CD14-positive monocyte (primary cell): ENCODE results near the gene TMUB2. TPM values are rescaled to one million over a fixed set of nuclear protein-coding genes. Genes with fewer than 3 reads are reported as not detected.

Experiments used
- DNase-seq, 3 donors: peaks; one replicate each; pipeline ENCODE4 v3.0.0-alpha.2; 2011 to 2022
- H2AFZ ChIP-seq: 2 replicates; pipeline ENCODE4 v1.6.0; 2012; ENCODE audit warnings: mild to moderate bottlenecking, low read depth, low read length, inconsistent platforms; ENCODE audit not compliant: insufficient read depth, poor library complexity, severe bottlenecking
- H3K27ac ChIP-seq, 2 donors: 1 replicate in 1 of 2; 2 replicates in 1 of 2; pipeline ENCODE4 v1.5.1; 2012 to 2013; ENCODE audit warnings: low read length in 2 of 2, control low read depth in 1 of 2, inconsistent platforms in 1 of 2, low read depth in 1 of 2, mild to moderate bottlenecking in 1 of 2
- H3K27me3 ChIP-seq, 2 donors: one replicate each; pipeline versions ENCODE4 v1.6.0 to v1.6.1; 2011 to 2013; ENCODE audit warnings: low read length in 2 of 2; ENCODE audit not compliant: control insufficient read depth in 2 of 2, insufficient read depth in 2 of 2
- H3K36me3 ChIP-seq, 2 donors: replicated peaks in 1 of 2; 1 replicate in 1 of 2; 2 replicates in 1 of 2; pipeline versions ENCODE4 v1.5.1 to v1.6.1; 2012 to 2013; ENCODE audit warnings: low read length in 2 of 2, control low read depth in 1 of 2, inconsistent platforms in 1 of 2, mild to moderate bottlenecking in 1 of 2; ENCODE audit not compliant: insufficient read depth in 2 of 2, control insufficient read depth in 1 of 2
- H3K4me1 ChIP-seq, 2 donors: 1 replicate in 1 of 2; 2 replicates in 1 of 2; pipeline versions ENCODE4 v1.5.1 to v1.6.1; 2012 to 2013; ENCODE audit warnings: low read length in 2 of 2, control low read depth in 1 of 2, inconsistent platforms in 1 of 2, mild to moderate bottlenecking in 1 of 2, moderate library complexity in 1 of 2; ENCODE audit not compliant: insufficient read depth in 2 of 2, control insufficient read depth in 1 of 2
- H3K4me2 ChIP-seq: replicated peaks from 2 replicates; pipeline ENCODE3; 2012; ENCODE audit warnings: low read length, moderate library complexity, mild to moderate bottlenecking; ENCODE audit not compliant: poor library complexity, severe bottlenecking; ENCODE audit errors: extremely low read depth
- H3K4me3 ChIP-seq, 3 experiments: fragments of 200-600 bp in 1 of 3; sonication (generic) in 1 of 3; replicated peaks in 1 of 3; 1 replicate in 2 of 3; 2 replicates in 1 of 3; pipeline ENCODE4 v1.5.1; 2011 to 2013; ENCODE audit warnings: low read length in 3 of 3, mild to moderate bottlenecking in 3 of 3, control low read depth in 2 of 3, low read depth in 2 of 3, inconsistent platforms in 1 of 3, moderate library complexity in 1 of 3
- H3K79me2 ChIP-seq: 2 replicates; pipeline ENCODE4 v1.6.0; 2012; ENCODE audit warnings: mild to moderate bottlenecking, control low read depth, inconsistent platforms, low read length, moderate library complexity; ENCODE audit not compliant: insufficient read depth
- H3K9ac ChIP-seq: 2 replicates; pipeline ENCODE4 v1.6.0; 2017; ENCODE audit warnings: low read length, mild to moderate bottlenecking; ENCODE audit not compliant: insufficient read depth, poor library complexity, severe bottlenecking
- H3K9me3 ChIP-seq, 2 donors: replicated peaks in 1 of 2; 1 replicate in 1 of 2; 2 replicates in 1 of 2; pipeline versions ENCODE4 v1.5.1 to v1.6.1; 2012 to 2013; ENCODE audit warnings: low read length in 2 of 2, control low read depth in 1 of 2; ENCODE audit not compliant: control insufficient read depth in 1 of 2, insufficient read depth in 1 of 2
- H4K20me1 ChIP-seq: 2 replicates; pipeline ENCODE4 v1.6.0; 2012; ENCODE audit warnings: mild to moderate bottlenecking, low read length, control low read depth, moderate library complexity; ENCODE audit not compliant: insufficient read depth
- H3K27ac Mint-ChIP-seq, 7 donors: one replicate each; pipeline ENCODE4 v1.8.0; 2020; ENCODE audit warnings: mild to moderate bottlenecking in 7 of 7, mixed read lengths in 7 of 7, moderate library complexity in 6 of 7, inconsistent platforms in 2 of 7
- H3K27me3 Mint-ChIP-seq, 3 donors: one replicate each; pipeline ENCODE4 v1.8.0; 2021 to 2022; ENCODE audit warnings: low read depth in 3 of 3, mild to moderate bottlenecking in 3 of 3, mixed read lengths in 3 of 3, moderate library complexity in 3 of 3, inconsistent platforms in 1 of 3
- H3K36me3 Mint-ChIP-seq, 2 donors: one replicate each; pipeline ENCODE4 v1.8.0; 2020; ENCODE audit warnings: mixed read lengths in 2 of 2, inconsistent platforms in 1 of 2, mild to moderate bottlenecking in 1 of 2
- H3K4me1 Mint-ChIP-seq: one replicate; pipeline ENCODE4 v1.8.0; 2020; ENCODE audit warnings: mild to moderate bottlenecking, mixed read lengths
- H3K4me3 Mint-ChIP-seq, 2 donors: one replicate each; pipeline ENCODE4 v1.8.0; 2020; ENCODE audit warnings: mild to moderate bottlenecking in 2 of 2, mixed read lengths in 2 of 2, moderate library complexity in 1 of 2
- H3K9me3 Mint-ChIP-seq, 7 donors: one replicate each; pipeline ENCODE4 v1.8.0; 2020 to 2022; ENCODE audit warnings: mixed read lengths in 7 of 7, mild to moderate bottlenecking in 6 of 7, moderate library complexity in 6 of 7, inconsistent platforms in 2 of 7
- CTCF ChIP-seq: fragments of 200-600 bp; IDR thresholded peaks from one replicate; pipeline ENCODE4 v1.8.0; 2022; ENCODE audit warnings: antibody characterized with exemption, mild to moderate bottlenecking
- WGBS: methylation state at CpG from one replicate; pipeline ENCODE4 v1.1.5; 2013; ENCODE audit warnings: missing lambda C conversion rate; ENCODE audit not compliant: insufficient coverage; 5-methylcytosine and 5-hydroxymethylcytosine counted together
- intact Hi-C, 2 donors: fragments of 100-400 bp; cut with micrococcal nuclease; formaldehyde crosslinking; loops; one replicate each; pipeline versions ENCODE4 v1.15.0 to v1.15.1; 2023
- polyA plus RNA-seq, 3 donors: library from polyadenylated mRNA; depleted of rRNA in 1 of 3; unstranded in 2 of 3; stranded (reverse) in 1 of 3; fragments of 300-500 nt in 2 of 3; fragments of >200 nt in 1 of 3; fragmentation: Illumina TruSeq in 2 of 3; gene quantifications; 1 replicate in 2 of 3; 2 replicates in 1 of 3; pipeline ENCODE4 v1.2.3, GENCODE V29; 2012 to 2021

TMUB2 gene
- polyA plus RNA-seq, 3 donors: 41.3 to 118 (median 41.7) TPM

- H3K27me3 ChIP-seq: no peaks in the 10 kb centered on the region
- H3K9ac ChIP-seq: no peak overlapping the region
- WGBS: no CpG with 5 or more reads among the region's 1 CpG
- Mint-ChIP-seq H3K36me3 (peaks cover 7 to 14% of the 10 kb centered on the region in 2 donors), H3K4me3 (no peak overlapping the region), H3K9me3 (peaks cover 0 to 2% (median 0%) of the 10 kb centered on the region in 7 donors), H3K27ac (peak overlapping the region in 1 of 7 donors; percentile 21), H3K4me1 (peaks cover 3% of the 10 kb centered on the region), H3K27me3 (peaks cover 2 to 5% (median 4%) of the 10 kb centered on the region in 3 donors)
- DNase-seq: no peak
- H3K4me2 ChIP-seq: no peak overlapping the region
- H3K79me2 ChIP-seq: no peaks in the 10 kb centered on the region
- peaks cover 0 to 2% of the 10 kb centered on the region in 2 donors for H3K4me1 ChIP-seq
- no peaks in the 10 kb centered on the region for H4K20me1 ChIP-seq
- TF ChIP-seq CTCF: no peak
- no peaks in the 10 kb centered on the region for H3K9me3 ChIP-seq
- no peak overlapping the region for H2AFZ ChIP-seq
- H3K27ac ChIP-seq: no peak overlapping the region
- peaks cover 1 to 6% of the 10 kb centered on the region in 2 donors for H3K36me3 ChIP-seq
- intact Hi-C loops: no loop called here
- no peak overlapping the region for H3K4me3 ChIP-seq
Observed at GRCh38 chr17:44164476-44164875, 22.3 kb upstream of the TMUB2 start.

GRCh38 chr17:44167181-44167861, 19.5 kb upstream of the TMUB2 start:
- no peaks in the 10 kb centered on the region for H3K9me3 ChIP-seq
- whole genome bisulfite sequencing: 82% methylated on average over 2 of the region's 7 CpGs
- no peak overlapping the region for H3K9ac ChIP-seq
- no peak overlapping the region for H3K4me3 ChIP-seq
- no peaks in the 10 kb centered on the region for H4K20me1 ChIP-seq
- Mint-ChIP-seq H3K4me3 (no peak overlapping the region), H3K9me3 (peaks cover 0 to 2% (median 0%) of the 10 kb centered on the region in 7 donors), H3K27ac (no peak overlapping the region), H3K27me3 (peaks cover 3 to 5% (median 4%) of the 10 kb centered on the region in 3 donors), H3K4me1 (peaks cover 3% of the 10 kb centered on the region), H3K36me3 (peaks cover 1 to 3% of the 10 kb centered on the region in 2 donors)
- H3K27me3 ChIP-seq: peaks cover 0 to 6% of the 10 kb centered on the region in 2 donors
- peaks cover 0 to 2% of the 10 kb centered on the region in 2 donors for H3K4me1 ChIP-seq
- H3K4me2 ChIP-seq: no peak overlapping the region
- no peak overlapping the region for H2AFZ ChIP-seq
- no peak for DNase-seq
- H3K36me3 ChIP-seq: no peaks in the 10 kb centered on the region
- no peak for TF ChIP-seq CTCF
- no peaks in the 10 kb centered on the region for H3K79me2 ChIP-seq
- H3K27ac ChIP-seq: no peak overlapping the region
- intact Hi-C loops: loop anchor here in 1 of 2 donors (5.0 kb wide), 1 partner anchor 225 kb away; the partner anchor contains the start of gene PPY
